Stomach (tissue), 9 donors: ENCODE results near the gene NVL. TPM values are rescaled to one million over a fixed set of nuclear protein-coding genes. Genes with fewer than 3 reads are reported as not detected.

Source experiments
- DNase-seq, 2 donors: peaks; one replicate each; pipeline versions ENCODE4 v3.0.0 to v3.0.0-alpha.2; 2013 to 2019
- H3K27ac ChIP-seq, 5 donors: fragments of 200-600 bp in 4 of 5; sonication (generic) in 4 of 5; one replicate each; pipeline ENCODE4 v1.5.1; 2013 to 2019; ENCODE audit warnings: mild to moderate bottlenecking in 1 of 5, moderate library complexity in 1 of 5
- H3K27me3 ChIP-seq, 3 donors: fragments of 200-600 bp; sonication (generic); one replicate each; pipeline ENCODE4 v1.5.1; 2017 to 2019; ENCODE audit warnings: mixed run types in 1 of 3
- H3K36me3 ChIP-seq, 4 donors: fragments of 200-600 bp; sonication (generic); 1 replicate in 3 of 4; 2 replicates in 1 of 4; pipeline ENCODE4 v1.5.1; 2016 to 2019
- H3K4me1 ChIP-seq, 4 donors: fragments of 200-600 bp; sonication (generic); one replicate each; pipeline ENCODE4 v1.5.1; 2016 to 2019
- H3K4me3 ChIP-seq, 4 donors: fragments of 200-600 bp; sonication (generic) in 3 of 4; one replicate each; pipeline ENCODE4 v1.5.1; 2016 to 2019; ENCODE audit warnings: mild to moderate bottlenecking in 1 of 4
- H3K9me3 ChIP-seq, 4 donors: fragments of 200-600 bp; sonication (generic); one replicate each; pipeline ENCODE4 v1.5.1; 2016 to 2019
- EP300 ChIP-seq: sonication (generic); formaldehyde crosslinking; IDR thresholded peaks from one replicate; pipeline ENCODE4 v1.6.1; 2017; ENCODE audit warnings: antibody characterized with exemption
- POLR2A ChIP-seq, 4 donors: fragments of 450-650 bp; IDR thresholded peaks; one replicate each; pipeline ENCODE4 v1.6.1; 2016; ENCODE audit warnings: antibody characterized with exemption in 4 of 4, control low read depth in 2 of 4, mild to moderate bottlenecking in 1 of 4, moderate library complexity in 1 of 4
- POLR2AphosphoS5 ChIP-seq, 3 donors: sonication (generic); formaldehyde crosslinking; IDR thresholded peaks; one replicate each; pipeline ENCODE4 v1.6.1; 2016; ENCODE audit warnings: antibody characterized with exemption in 3 of 3
- WGBS, 5 donors: extraction: QIAGEN DNeasy Blood & Tissue Kit in 3 of 5; methylation state at CpG; one replicate each; pipeline versions ENCODE4 v1.1.5 to v1.1.7; 2013 to 2018; 5-methylcytosine and 5-hydroxymethylcytosine counted together
- intact Hi-C: fragments of 100-400 bp; cut with DNase I; formaldehyde crosslinking; loops from one replicate; pipeline ENCODE4 v1.15.1; 2023; ENCODE audit warnings: low total_unique reads
- polyA plus RNA-seq, 3 donors: library from polyadenylated mRNA; stranded (reverse); fragments of 200-250 nt; gene quantifications; one replicate each; pipeline ENCODE4 v1.2.3, GENCODE V29; 2013
- total RNA-seq, 5 donors: library from RNA; depleted of rRNA; stranded (reverse); fragments of >200 nt; gene quantifications; one replicate each; pipeline versions ENCODE4 v1.1.0 to v1.2.3, GENCODE V29; 2014 to 2016
- TF ChIP-seq, protein P1 (sequence below), 7 experiments: fragments of 450-650 bp in 4 of 7; fragments of 200-600 bp in 3 of 7; sonication (generic) in 3 of 7; IDR thresholded peaks; one replicate each; pipeline ENCODE4 v1.5.1; 2016 to 2019; ENCODE audit warnings: antibody characterized with exemption in 7 of 7, control low read depth in 2 of 7, mild to moderate bottlenecking in 1 of 7
- donor health status: healthy with polysubstance abuse.
- donor health status: Bipolar disorder and iron deficiency.
- donor health status: healthy.

NVL gene
- total and polyA plus RNA-seq, 8 donors = 17.4 to 50.9 (median 33.2) TPM

DNA sequence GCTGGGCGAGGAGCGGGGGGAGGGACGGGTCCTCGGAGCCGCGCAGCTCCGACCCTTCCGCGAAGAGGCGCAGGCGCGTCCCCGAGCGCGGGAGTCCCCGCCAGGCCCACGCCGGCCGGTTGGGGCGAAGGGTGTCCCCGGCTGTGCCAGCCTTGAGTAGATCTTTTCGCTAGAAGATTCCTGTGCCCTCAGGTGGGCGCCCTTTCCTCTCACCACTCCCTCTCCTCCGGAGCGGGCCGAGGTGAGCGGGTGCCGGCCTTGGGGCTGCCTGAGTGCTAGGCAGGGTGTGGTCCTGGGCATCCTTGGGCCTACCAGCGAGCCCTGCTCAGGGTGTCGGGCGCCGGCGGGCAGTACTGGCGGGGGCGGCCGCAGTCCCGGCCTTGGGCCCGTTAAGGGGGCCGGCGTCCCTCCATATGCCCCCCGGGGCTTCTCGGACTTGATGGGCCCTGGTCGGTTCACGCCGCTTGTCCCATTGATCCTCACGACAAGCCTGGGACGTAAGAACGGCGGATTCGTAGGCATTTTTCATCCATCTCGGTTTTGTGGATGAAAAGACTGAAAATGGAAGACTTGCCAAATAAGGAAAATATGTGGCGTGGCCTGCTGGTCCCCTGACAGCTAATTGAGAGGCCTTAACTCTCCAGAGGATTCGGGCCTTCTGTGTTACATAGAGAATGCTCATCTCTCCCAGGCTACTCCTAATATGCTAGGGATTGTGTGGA is 146.2 kb downstream of the NVL start:
- Histone ChIP-seq H3K4me3 (peak overlapping the region; percentile 68 to 99 (median 88)), H3K36me3 (no peaks in the 10 kb centered on the region), H3K9me3 (no peaks in the 10 kb centered on the region), H3K4me1 (peaks cover 31 to 56% (median 43%) of the 10 kb centered on the region in 4 donors), H3K27ac (peak overlapping the region; percentile 92 to 98 (median 97)), H3K27me3 (no peaks in the 10 kb centered on the region)
- DNase-seq = peak; percentile 53 to 87
- WGBS, 5 donors = 1 to 4% (median 2%) methylated on average over 15 to 53 of the region's 53 CpGs
- intact Hi-C loops = no loop called here
- TF ChIP-seq POLR2AphosphoS5 (IDR thresholded peaks at IDR 0.05) (no peak), EP300 (no peak), POLR2A (IDR thresholded peaks at IDR 0.05) (no peak)
- TF ChIP-seq, protein P1, sequence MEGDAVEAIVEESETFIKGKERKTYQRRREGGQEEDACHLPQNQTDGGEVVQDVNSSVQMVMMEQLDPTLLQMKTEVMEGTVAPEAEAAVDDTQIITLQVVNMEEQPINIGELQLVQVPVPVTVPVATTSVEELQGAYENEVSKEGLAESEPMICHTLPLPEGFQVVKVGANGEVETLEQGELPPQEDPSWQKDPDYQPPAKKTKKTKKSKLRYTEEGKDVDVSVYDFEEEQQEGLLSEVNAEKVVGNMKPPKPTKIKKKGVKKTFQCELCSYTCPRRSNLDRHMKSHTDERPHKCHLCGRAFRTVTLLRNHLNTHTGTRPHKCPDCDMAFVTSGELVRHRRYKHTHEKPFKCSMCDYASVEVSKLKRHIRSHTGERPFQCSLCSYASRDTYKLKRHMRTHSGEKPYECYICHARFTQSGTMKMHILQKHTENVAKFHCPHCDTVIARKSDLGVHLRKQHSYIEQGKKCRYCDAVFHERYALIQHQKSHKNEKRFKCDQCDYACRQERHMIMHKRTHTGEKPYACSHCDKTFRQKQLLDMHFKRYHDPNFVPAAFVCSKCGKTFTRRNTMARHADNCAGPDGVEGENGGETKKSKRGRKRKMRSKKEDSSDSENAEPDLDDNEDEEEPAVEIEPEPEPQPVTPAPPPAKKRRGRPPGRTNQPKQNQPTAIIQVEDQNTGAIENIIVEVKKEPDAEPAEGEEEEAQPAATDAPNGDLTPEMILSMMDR (IDR thresholded peaks at IDR 0.05) = no peak

DNA sequence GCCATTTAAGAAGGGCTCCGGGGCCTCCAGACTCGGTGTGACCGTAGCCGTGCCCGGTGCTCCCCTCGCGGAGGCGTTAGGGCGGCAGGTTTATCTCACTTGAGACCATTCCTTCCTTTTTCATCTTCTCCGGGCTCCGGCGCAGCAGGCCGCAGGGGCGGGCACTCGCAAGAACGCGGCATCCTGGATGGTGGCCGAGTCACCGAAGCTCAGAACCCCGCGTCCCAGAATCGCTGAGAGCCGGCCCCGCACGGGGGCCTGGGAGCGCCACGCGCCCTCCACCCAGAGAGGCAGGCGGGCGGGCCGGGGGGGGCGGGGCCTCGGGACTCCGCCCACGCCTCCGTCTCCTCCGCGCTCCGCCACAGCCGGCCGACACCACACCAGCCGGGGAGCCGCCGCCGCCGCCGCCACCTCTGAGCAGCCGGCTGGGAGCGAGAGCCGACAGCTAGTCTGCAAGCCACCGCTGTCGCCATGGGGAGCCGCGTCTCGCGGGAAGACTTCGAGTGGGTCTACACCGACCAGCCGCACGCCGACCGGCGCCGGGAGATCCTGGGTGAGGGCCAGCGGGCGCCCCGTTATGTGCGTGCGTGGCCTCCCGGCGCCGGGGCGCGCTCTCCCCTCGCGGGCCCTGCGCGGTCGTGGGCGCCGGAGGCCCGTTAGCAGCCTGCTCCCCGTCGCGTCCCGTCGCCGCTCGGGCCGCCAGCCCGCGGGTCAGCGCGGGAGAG is 146.9 kb downstream of the NVL start, which contains the start of gene DEGS1:
Gene DEGS1, plus strand, starts transcription at position 375 of the 725 bp plus-strand sequence. Its CDS starts 97 bp downstream, at position 472.
- TF ChIP-seq POLR2AphosphoS5 (IDR thresholded peaks at IDR 0.05) (peak; percentile 74 to 95 (median 85)), EP300 (no peak), POLR2A (IDR thresholded peaks at IDR 0.05) (peak in 1 of 4 donors; percentile 18)
- TF ChIP-seq, protein P1 (IDR thresholded peaks at IDR 0.05) = no peak
- H3K9me3 ChIP-seq = no peaks in the 10 kb centered on the region
- peaks cover 31 to 54% (median 43%) of the 10 kb centered on the region in 4 donors for H3K4me1 ChIP-seq
- DNase-seq = peak; percentile 88 to 95
- no peaks in the 10 kb centered on the region for H3K36me3 ChIP-seq
- peak within 1 kb of the TSS; percentile 92 to 98 (median 97) for H3K27ac ChIP-seq
- peak within 1 kb of the TSS; percentile 68 to 99 (median 88) for H3K4me3 ChIP-seq
- WGBS, 5 donors = 0 to 1% (median 0%) methylated on average over 25 to 94 of the region's 94 CpGs
- intact Hi-C loops = no loop called here
- H3K27me3 ChIP-seq = no peaks in the 10 kb centered on the region

DNA sequence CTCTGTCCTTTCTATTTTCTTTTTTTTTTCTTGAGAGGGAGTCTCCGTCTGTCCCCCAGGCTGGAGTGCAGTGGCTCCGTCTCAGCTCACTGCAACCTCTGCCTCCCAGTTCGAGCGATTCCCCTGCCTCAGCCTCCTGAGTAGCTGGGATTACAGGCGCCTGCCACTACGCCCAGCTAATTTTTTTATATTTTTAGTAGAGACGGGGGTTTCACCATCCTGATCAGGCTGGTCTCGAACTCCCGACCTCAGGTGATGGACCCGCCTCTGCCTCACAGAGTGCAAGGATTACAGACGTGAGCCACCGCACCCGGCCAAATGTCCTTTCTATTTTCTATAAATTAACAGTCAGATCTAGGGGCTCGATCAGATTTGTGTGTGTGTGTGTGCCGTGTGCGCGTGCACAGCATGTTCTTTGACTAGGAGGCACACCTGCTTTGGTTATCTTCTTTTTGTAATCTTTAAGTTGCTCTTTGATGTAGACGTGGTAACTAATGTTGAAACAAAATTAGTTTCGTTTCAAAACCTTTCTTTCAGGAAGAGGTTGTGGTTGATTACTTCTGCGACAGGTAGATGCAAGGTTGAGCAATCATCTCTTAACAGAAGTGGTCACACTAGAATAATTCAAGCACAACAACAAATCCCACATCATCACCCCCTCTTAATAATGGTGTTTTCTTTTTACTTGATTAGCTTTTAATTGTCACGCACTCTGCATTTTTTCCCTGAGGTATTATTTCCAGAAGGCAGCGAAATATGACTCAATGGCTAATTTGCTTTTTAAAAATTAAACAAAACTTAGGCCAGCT is 147.7 kb downstream of the NVL start:
- no peaks in the 10 kb centered on the region for H3K27me3 ChIP-seq
- H3K9me3 ChIP-seq = no peaks in the 10 kb centered on the region
- H3K36me3 ChIP-seq = no peaks in the 10 kb centered on the region
- WGBS, 5 donors = 24 to 49% (median 34%) methylated on average over 22 of the region's 22 CpGs
- H3K4me1 ChIP-seq = peaks cover 31 to 48% (median 43%) of the 10 kb centered on the region in 4 donors
- intact Hi-C loops = no loop called here
- peak overlapping the region; percentile 68 to 99 (median 88) for H3K4me3 ChIP-seq
- peak; percentile 35 to 73 for DNase-seq
- no peak for TF ChIP-seq POLR2A (IDR thresholded peaks at IDR 0.05)
- TF ChIP-seq, protein P1 (IDR thresholded peaks at IDR 0.05) = no peak
- TF ChIP-seq POLR2AphosphoS5 (IDR thresholded peaks at IDR 0.05) = peak in 2 of 3 donors; percentile 20 to 54
- no peak for TF ChIP-seq EP300
- H3K27ac ChIP-seq = peak overlapping the region; percentile 92 to 98 (median 97)

DNA sequence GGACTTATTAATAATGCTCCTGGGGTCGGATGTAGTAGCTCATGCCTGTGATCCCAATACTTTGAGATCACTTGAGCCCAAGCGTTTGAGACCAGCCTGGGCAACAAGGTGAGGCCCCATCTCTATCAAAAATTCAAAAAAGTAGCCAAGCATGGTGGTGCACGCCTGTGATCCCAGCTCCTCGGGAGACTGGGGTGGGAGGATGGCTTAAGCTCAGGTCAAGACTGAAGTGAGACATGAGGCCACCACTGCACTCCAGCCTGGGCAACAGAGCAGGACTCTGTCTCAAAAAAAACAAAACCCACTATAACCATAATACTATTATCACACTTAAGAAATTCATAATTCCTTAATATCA is 148.5 kb downstream of the NVL start:
- 87 to 97% (median 94%) methylated on average over 4 of the region's 4 CpGs for WGBS, 5 donors
- Histone ChIP-seq H3K4me1 (peaks cover 30 to 43% (median 37%) of the 10 kb centered on the region in 4 donors), H3K27ac (peak overlapping the region in 2 of 5 donors; percentile 97 to 98), H3K36me3 (no peaks in the 10 kb centered on the region), H3K9me3 (no peaks in the 10 kb centered on the region), H3K27me3 (no peaks in the 10 kb centered on the region), H3K4me3 (no peak overlapping the region)
- no peak for DNase-seq
- intact Hi-C loops = no loop called here
- TF ChIP-seq POLR2A (IDR thresholded peaks at IDR 0.05) = no peak
- no peak for TF ChIP-seq POLR2AphosphoS5 (IDR thresholded peaks at IDR 0.05)
- TF ChIP-seq, protein P1 (IDR thresholded peaks at IDR 0.05) = no peak
- TF ChIP-seq EP300 = no peak
